Brain microvascular endothelial cell (primary cell): ENCODE measurements around the gene PCSK2.

ENCODE experiments used
- DNase-seq: peaks from one replicate; pipeline ENCODE4 v3.0.0-alpha.2; 2020
- H3K27ac ChIP-seq: fragments of 250-450 bp; sonication (Bioruptor Pico); 2 replicates; pipeline ENCODE4 v1.5.1; 2020; ENCODE audit warnings: mild to moderate bottlenecking, moderate library complexity
- H3K27me3 ChIP-seq: fragments of 250-450 bp; sonication (Bioruptor Pico); replicated peaks from 2 replicates; pipeline ENCODE4 v1.5.1; 2020; ENCODE audit warnings: mild to moderate bottlenecking
- H3K36me3 ChIP-seq: fragments of 250-450 bp; sonication (Bioruptor Pico); replicated peaks from 2 replicates; pipeline ENCODE4 v1.5.1; 2020; ENCODE audit warnings: mild to moderate bottlenecking
- H3K4me3 ChIP-seq: 2 replicates; pipeline ENCODE4 v1.5.1; 2011; ENCODE audit warnings: low read depth, mild to moderate bottlenecking, control low read depth, low read length, moderate library complexity
- in situ Hi-C: cut with HindIII; loops from 2 replicates; pipeline ENCODE4 v1.10.0; 2017; ENCODE audit warnings: low sequenced_read_pairs, low pct_ligation_motif_present
- TF ChIP-seq, protein P1 (sequence below): IDR thresholded peaks from 2 replicates; pipeline ENCODE4 v1.5.1; 2011; ENCODE audit warnings: low read depth, mild to moderate bottlenecking, moderate library complexity, low read length, control low read depth, inconsistent platforms; ENCODE audit errors: missing control alignments

PCSK2 gene

GRCh38 chr20:17457079-17457478 lies 230.2 kb downstream of the PCSK2 start:
- TF ChIP-seq, protein P1, sequence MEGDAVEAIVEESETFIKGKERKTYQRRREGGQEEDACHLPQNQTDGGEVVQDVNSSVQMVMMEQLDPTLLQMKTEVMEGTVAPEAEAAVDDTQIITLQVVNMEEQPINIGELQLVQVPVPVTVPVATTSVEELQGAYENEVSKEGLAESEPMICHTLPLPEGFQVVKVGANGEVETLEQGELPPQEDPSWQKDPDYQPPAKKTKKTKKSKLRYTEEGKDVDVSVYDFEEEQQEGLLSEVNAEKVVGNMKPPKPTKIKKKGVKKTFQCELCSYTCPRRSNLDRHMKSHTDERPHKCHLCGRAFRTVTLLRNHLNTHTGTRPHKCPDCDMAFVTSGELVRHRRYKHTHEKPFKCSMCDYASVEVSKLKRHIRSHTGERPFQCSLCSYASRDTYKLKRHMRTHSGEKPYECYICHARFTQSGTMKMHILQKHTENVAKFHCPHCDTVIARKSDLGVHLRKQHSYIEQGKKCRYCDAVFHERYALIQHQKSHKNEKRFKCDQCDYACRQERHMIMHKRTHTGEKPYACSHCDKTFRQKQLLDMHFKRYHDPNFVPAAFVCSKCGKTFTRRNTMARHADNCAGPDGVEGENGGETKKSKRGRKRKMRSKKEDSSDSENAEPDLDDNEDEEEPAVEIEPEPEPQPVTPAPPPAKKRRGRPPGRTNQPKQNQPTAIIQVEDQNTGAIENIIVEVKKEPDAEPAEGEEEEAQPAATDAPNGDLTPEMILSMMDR = no peak
- no peaks in the 10 kb centered on the region for H3K36me3 ChIP-seq
- in situ Hi-C loops = no loop called here
- H3K4me3 ChIP-seq = no peak overlapping the region
- H3K27me3 ChIP-seq = no peaks in the 10 kb centered on the region
- DNase-seq = no peak
- no peak overlapping the region for H3K27ac ChIP-seq

DNA sequence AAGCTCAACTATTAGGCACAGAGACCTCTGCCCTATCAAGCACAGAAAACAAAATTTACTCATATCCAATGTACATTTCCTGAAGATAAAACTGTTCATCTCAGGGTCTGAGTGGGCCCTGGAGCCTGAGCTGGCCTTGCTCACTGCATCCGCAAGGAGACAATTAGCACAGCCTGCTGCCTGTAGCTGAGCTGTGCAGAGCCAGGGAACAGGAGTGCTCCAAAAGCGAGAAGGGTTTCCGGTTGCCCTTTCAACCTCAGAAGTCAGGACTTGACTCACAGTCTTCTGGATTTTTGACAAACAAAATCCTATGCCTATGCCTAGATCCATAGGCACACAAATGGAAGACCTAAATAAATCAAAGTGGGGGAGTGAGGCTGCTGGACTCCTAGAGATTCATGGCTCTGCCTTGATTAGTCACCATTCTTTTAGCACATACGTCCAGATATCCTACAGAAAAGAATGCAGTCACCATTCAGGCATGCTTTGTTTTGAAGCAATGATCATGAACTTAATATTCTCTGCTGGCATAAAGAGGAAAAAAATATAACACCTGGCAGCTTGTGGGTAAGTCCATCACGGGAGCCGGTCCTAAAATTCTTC lies 230.8 kb downstream of the PCSK2 start:
- TF ChIP-seq, protein P1 = no peak
- no peaks in the 10 kb centered on the region for H3K27me3 ChIP-seq
- no peak overlapping the region for H3K4me3 ChIP-seq
- DNase-seq = peak; percentile 3
- H3K27ac ChIP-seq = no peak overlapping the region
- in situ Hi-C loops = no loop called here
- H3K36me3 ChIP-seq = no peaks in the 10 kb centered on the region

DNA sequence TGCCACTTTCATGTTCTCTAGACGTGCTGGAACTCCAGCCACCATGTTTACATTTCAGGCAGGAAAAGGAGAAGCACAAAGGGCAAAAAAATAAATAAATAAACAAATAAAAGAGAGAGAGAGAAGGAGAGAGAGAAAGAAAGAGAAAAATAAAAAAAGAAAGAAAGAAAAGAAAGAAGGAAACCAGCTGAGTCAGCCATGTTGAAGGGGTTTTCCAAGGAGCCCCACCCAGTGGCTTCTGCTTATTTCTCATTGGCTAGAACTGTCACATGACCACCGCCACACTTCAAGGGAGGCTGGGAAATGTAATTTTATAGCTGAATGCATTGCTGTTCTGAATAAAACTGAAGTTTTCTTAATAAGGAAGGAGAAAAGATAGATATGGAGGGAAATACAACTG lies 233.3 kb downstream of the PCSK2 start:
- Histone ChIP-seq H3K36me3 (no peaks in the 10 kb centered on the region), H3K4me3 (no peak overlapping the region), H3K27me3 (no peaks in the 10 kb centered on the region), H3K27ac (no peak overlapping the region)
- in situ Hi-C loops = no loop called here
- no peak for DNase-seq
- TF ChIP-seq, protein P1 = no peak

DNA sequence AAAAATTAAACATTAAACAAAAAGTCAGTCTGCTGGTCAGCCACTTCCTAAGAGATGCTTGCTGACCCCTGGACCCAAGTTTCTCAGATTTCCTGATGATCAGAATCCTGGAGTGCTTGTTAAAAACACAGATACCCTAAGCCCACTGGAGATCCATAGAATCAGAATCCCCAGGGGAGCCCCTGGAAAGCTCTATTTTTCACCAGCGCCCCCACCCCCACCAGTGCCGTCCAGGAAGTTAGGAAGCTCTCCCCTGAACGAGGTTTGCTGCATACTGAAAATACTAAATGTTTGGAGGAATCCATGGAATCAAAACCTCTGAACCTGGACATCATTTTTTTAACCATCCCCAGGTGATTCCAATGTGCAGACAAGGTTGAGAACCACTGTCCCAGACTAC lies 235.1 kb downstream of the PCSK2 start:
- no peaks in the 10 kb centered on the region for H3K36me3 ChIP-seq
- H3K27ac ChIP-seq = no peak overlapping the region
- in situ Hi-C loops = no loop called here
- H3K27me3 ChIP-seq = no peaks in the 10 kb centered on the region
- TF ChIP-seq, protein P1 = no peak
- H3K4me3 ChIP-seq = no peak overlapping the region
- DNase-seq = no peak

- Histone ChIP-seq H3K27ac (no peak overlapping the region), H3K27me3 (no peaks in the 10 kb centered on the region), H3K4me3 (no peak overlapping the region), H3K36me3 (no peaks in the 10 kb centered on the region)
- in situ Hi-C loops = no loop called here
- TF ChIP-seq, protein P1 = no peak
- no peak for DNase-seq
Measured at GRCh38 chr20:17463711-17464110, 236.9 kb downstream of the PCSK2 start.

GRCh38 chr20:17465236-17465635 lies 238.4 kb downstream of the PCSK2 start:
- Histone ChIP-seq H3K4me3 (no peak overlapping the region), H3K27ac (no peak overlapping the region), H3K27me3 (no peaks in the 10 kb centered on the region), H3K36me3 (no peaks in the 10 kb centered on the region)
- no peak for DNase-seq
- in situ Hi-C loops = no loop called here
- TF ChIP-seq, protein P1 = no peak
